Esophagus muscularis mucosa (tissue), 3 donors: ENCODE measurements around the gene RRBP1.

ENCODE experiments used
- POLR2A ChIP-seq: fragments of 450-650 bp; IDR thresholded peaks from one replicate; pipeline ENCODE4 v1.6.1; 2017; ENCODE audit warnings: antibody characterized with exemption, moderate library complexity, mild to moderate bottlenecking, low read depth
- TF ChIP-seq, protein P1 (sequence below), 3 experiments: fragments of 200-600 bp in 2 of 3; fragments of 450-650 bp in 1 of 3; sonication (generic) in 2 of 3; IDR thresholded peaks; one replicate each; pipeline ENCODE4 v1.5.1; 2017 to 2019; ENCODE audit warnings: antibody characterized with exemption in 3 of 3, mild to moderate bottlenecking in 2 of 3, moderate library complexity in 1 of 3

DNA sequence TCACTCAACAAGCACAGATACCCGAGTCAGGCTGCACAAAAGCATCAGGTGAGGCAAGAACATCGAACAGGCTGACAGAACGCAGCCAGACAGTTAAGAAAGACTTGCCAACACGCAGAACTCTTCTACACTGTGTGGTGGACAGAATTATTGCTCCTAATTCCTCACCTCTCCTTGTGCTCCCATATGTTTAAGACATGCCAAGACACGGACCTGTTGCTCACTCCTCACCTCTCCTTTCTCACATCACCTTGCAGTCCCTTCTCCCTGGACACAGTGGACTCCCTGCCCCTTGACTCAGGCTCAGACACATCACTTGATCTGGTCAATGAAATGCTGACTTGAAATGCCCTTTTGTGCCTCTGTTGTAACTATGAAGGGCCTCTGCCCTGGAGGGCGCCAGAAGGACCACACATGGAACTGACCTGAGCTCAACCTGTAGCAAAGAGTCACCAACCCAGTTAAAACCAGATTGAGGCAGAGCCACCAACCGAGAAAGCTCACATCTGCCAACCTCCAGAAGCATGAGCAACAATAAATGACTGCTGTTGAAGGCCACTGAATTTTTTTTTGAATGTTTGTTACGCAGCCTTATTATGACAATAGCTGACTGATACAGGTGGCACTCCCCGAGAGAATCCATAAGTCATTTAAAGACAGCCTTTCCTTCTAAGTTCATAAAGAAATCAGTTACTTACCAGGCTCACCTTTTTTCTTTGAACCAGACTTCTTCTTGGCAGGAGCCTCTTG lies 24.0 kb downstream of the RRBP1 start:
- TF ChIP-seq, protein P1, sequence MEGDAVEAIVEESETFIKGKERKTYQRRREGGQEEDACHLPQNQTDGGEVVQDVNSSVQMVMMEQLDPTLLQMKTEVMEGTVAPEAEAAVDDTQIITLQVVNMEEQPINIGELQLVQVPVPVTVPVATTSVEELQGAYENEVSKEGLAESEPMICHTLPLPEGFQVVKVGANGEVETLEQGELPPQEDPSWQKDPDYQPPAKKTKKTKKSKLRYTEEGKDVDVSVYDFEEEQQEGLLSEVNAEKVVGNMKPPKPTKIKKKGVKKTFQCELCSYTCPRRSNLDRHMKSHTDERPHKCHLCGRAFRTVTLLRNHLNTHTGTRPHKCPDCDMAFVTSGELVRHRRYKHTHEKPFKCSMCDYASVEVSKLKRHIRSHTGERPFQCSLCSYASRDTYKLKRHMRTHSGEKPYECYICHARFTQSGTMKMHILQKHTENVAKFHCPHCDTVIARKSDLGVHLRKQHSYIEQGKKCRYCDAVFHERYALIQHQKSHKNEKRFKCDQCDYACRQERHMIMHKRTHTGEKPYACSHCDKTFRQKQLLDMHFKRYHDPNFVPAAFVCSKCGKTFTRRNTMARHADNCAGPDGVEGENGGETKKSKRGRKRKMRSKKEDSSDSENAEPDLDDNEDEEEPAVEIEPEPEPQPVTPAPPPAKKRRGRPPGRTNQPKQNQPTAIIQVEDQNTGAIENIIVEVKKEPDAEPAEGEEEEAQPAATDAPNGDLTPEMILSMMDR (IDR thresholded peaks at IDR 0.05), result no peak
- TF ChIP-seq POLR2A, result no peak
